Spinal cord (tissue), 10 donors: ENCODE measurements around the gene ABT1. TPM values are rescaled to one million over a fixed set of nuclear protein-coding genes. Genes with fewer than 3 reads are reported as not detected.

ENCODE experiments used
- DNase-seq, 6 donors: peaks; one replicate each; pipeline versions ENCODE4 v3.0.0 to v3.0.0-alpha.2; 2013 to 2015; ENCODE audit warnings: low spot score in 6 of 6, low read depth in 4 of 6
- H3K27ac ChIP-seq: one replicate; pipeline ENCODE4 v1.5.1; 2013; ENCODE audit warnings: low read depth, low read length, control low read depth
- H3K27me3 ChIP-seq: one replicate; pipeline ENCODE4 v1.6.1; 2013; ENCODE audit warnings: low read length; ENCODE audit not compliant: control insufficient read depth, insufficient read depth
- H3K36me3 ChIP-seq: one replicate; pipeline ENCODE4 v1.6.1; 2013; ENCODE audit warnings: low read length; ENCODE audit not compliant: control insufficient read depth, insufficient read depth
- H3K4me1 ChIP-seq: one replicate; pipeline ENCODE4 v1.6.1; 2013; ENCODE audit warnings: low read length; ENCODE audit not compliant: control insufficient read depth, insufficient read depth
- H3K4me3 ChIP-seq: one replicate; pipeline ENCODE4 v1.5.1; 2013; ENCODE audit warnings: low read depth, low read length, control low read depth
- H3K9me3 ChIP-seq: one replicate; pipeline ENCODE4 v1.6.1; 2013; ENCODE audit warnings: low read length; ENCODE audit not compliant: control insufficient read depth, insufficient read depth
- WGBS: methylation state at CpG from one replicate; pipeline ENCODE4 v1.1.5; 2013; ENCODE audit warnings: missing lambda C conversion rate; ENCODE audit not compliant: insufficient coverage; 5-methylcytosine and 5-hydroxymethylcytosine counted together
- polyA plus RNA-seq, 2 donors: library from polyadenylated mRNA; unstranded; fragments of 120-200 nt; gene quantifications; one replicate each; pipeline ENCODE4 v1.2.1, GENCODE V29; 2013; ENCODE audit not compliant: insufficient read length in 2 of 2
- total RNA-seq, 2 donors: library from RNA; depleted of rRNA in 1 of 2; stranded (reverse); fragments of 120-200 nt in 1 of 2; fragments of >200 nt in 1 of 2; gene quantifications; one replicate each; pipeline versions ENCODE4 v1.2.3 to v1.2.4, GENCODE V29; 2013 to 2014
- donor health status: healthy.

Gene ABT1
- total and polyA plus RNA-seq, 4 donors, result 8.7 to 11.2 (median 10.8) TPM

GRCh38 chr6:26554697-26555504, 41.9 kb upstream of the ABT1 start:
- Histone ChIP-seq H3K9me3 (no peaks in the 10 kb centered on the region), H3K4me1 (peaks cover 11% of the 10 kb centered on the region), H3K27ac (no peak overlapping the region), H3K4me3 (peak overlapping the region; percentile 24), H3K27me3 (no peaks in the 10 kb centered on the region), H3K36me3 (no peaks in the 10 kb centered on the region)
- WGBS, result 3% methylated on average over 12 of the region's 27 CpGs
- peak in 2 of 6 donors; percentile 64 to 80 for DNase-seq

- Histone ChIP-seq H3K9me3 (no peaks in the 10 kb centered on the region), H3K27me3 (no peaks in the 10 kb centered on the region), H3K4me1 (peaks cover 5% of the 10 kb centered on the region), H3K36me3 (no peaks in the 10 kb centered on the region), H3K27ac (no peak overlapping the region), H3K4me3 (peak overlapping the region; percentile 24)
- DNase-seq, result peak in 1 of 6 donors; percentile 38
- 19% methylated on average over 6 of the region's 19 CpGs for WGBS
Measured at GRCh38 chr6:26555505-26556262, 41.1 kb upstream of the ABT1 start.

- Histone ChIP-seq H3K36me3 (no peaks in the 10 kb centered on the region), H3K27me3 (no peaks in the 10 kb centered on the region), H3K4me1 (peaks cover 3% of the 10 kb centered on the region), H3K27ac (no peak overlapping the region), H3K9me3 (no peaks in the 10 kb centered on the region), H3K4me3 (no peak overlapping the region)
- peak in 2 of 6 donors; percentile 59 to 78 for DNase-seq
- 28% methylated on average over 9 of the region's 16 CpGs for WGBS
Measured at GRCh38 chr6:26556263-26557070, 40.3 kb upstream of the ABT1 start.

GRCh38 chr6:26561533-26562466, 35.0 kb upstream of the ABT1 start:
- H3K27me3 ChIP-seq, result no peaks in the 10 kb centered on the region
- no peak overlapping the region for H3K4me3 ChIP-seq
- no peaks in the 10 kb centered on the region for H3K36me3 ChIP-seq
- no peaks in the 10 kb centered on the region for H3K9me3 ChIP-seq
- no peak for DNase-seq
- H3K27ac ChIP-seq, result no peak overlapping the region
- no peaks in the 10 kb centered on the region for H3K4me1 ChIP-seq
- WGBS, result 79% methylated on average over 5 of the region's 17 CpGs

- no peaks in the 10 kb centered on the region for H3K4me1 ChIP-seq
- 86% methylated on average over 3 of the region's 6 CpGs for WGBS
- H3K36me3 ChIP-seq, result no peaks in the 10 kb centered on the region
Measured at GRCh38 chr6:26563488-26563887, 33.3 kb upstream of the ABT1 start.

GRCh38 chr6:26568601-26569432, 27.9 kb upstream of the ABT1 start:
- peak; percentile 95 to 99 (median 96) for DNase-seq
- H3K4me3 ChIP-seq, result peak overlapping the region; percentile 71
- H3K27me3 ChIP-seq, result peaks cover 9% of the 10 kb centered on the region
- peaks cover 8% of the 10 kb centered on the region for H3K4me1 ChIP-seq
- peak overlapping the region; percentile 45 for H3K27ac ChIP-seq
- H3K36me3 ChIP-seq, result no peaks in the 10 kb centered on the region
- 0% methylated on average over 22 of the region's 34 CpGs for WGBS
- H3K9me3 ChIP-seq, result no peaks in the 10 kb centered on the region

More at GRCh38 chr6:26563488-26563887, 33.3 kb upstream of the ABT1 start:
- Histone ChIP-seq H3K9me3 (no peaks in the 10 kb centered on the region), H3K27me3 (no peaks in the 10 kb centered on the region), H3K4me3 (no peak overlapping the region), H3K27ac (no peak overlapping the region)
- DNase-seq, result no peak

GRCh38 chr6:26569433-26569764, 27.4 kb upstream of the ABT1 start:
- no CpG with 5 or more reads among the region's 2 CpGs for WGBS
- H3K27ac ChIP-seq, result no peak overlapping the region

GRCh38 chr6:26570027-26570809, 26.5 kb upstream of the ABT1 start:
- Histone ChIP-seq H3K27ac (no peak overlapping the region), H3K4me3 (no peak overlapping the region), H3K9me3 (no peaks in the 10 kb centered on the region), H3K36me3 (no peaks in the 10 kb centered on the region), H3K27me3 (peaks cover 22% of the 10 kb centered on the region), H3K4me1 (peaks cover 8% of the 10 kb centered on the region)
- no peak for DNase-seq
- WGBS, result 78% methylated on average over 9 of the region's 21 CpGs

More at GRCh38 chr6:26569433-26569764, 27.4 kb upstream of the ABT1 start:
- Histone ChIP-seq H3K36me3 (no peaks in the 10 kb centered on the region), H3K4me3 (peak overlapping the region; percentile 71), H3K4me1 (peaks cover 8% of the 10 kb centered on the region), H3K27me3 (peaks cover 14% of the 10 kb centered on the region), H3K9me3 (no peaks in the 10 kb centered on the region)
- DNase-seq, result no peak
